Astrocyte (in vitro differentiated cells and primary cell): ENCODE results near the gene PTPN6. TPM values are rescaled to one million over a fixed set of nuclear protein-coding genes. Genes with fewer than 3 reads are reported as not detected.

Source experiments
- DNase-seq: peaks from one replicate; pipeline ENCODE4 v3.0.0-alpha.2; 2010; ENCODE audit warnings: low read depth
- FAIRE-seq: peaks from 2 replicates; lab custom pipeline; 2011; peaks lifted over from hg19 to GRCh38; lab: Jason Lieb, UNC
- H2AFZ ChIP-seq: 2 replicates; pipeline ENCODE4 v1.6.0; 2012; ENCODE audit warnings: low read depth, low read length, inconsistent platforms
- H3K27ac ChIP-seq: 2 replicates; pipeline ENCODE4 v1.5.1; 2011; ENCODE audit warnings: low read depth, low read length, inconsistent platforms
- H3K27me3 ChIP-seq: 2 replicates; pipeline ENCODE4 v1.6.0; 2011; ENCODE audit warnings: low read length, inconsistent platforms; ENCODE audit not compliant: insufficient read depth
- H3K36me3 ChIP-seq: 2 replicates; pipeline ENCODE4 v1.5.1; 2011; ENCODE audit warnings: low read length, inconsistent platforms; ENCODE audit not compliant: insufficient read depth
- H3K4me1 ChIP-seq: 2 replicates; pipeline ENCODE4 v1.5.1; 2011; ENCODE audit warnings: low read length, inconsistent platforms; ENCODE audit not compliant: insufficient read depth
- H3K4me2 ChIP-seq: 2 replicates; pipeline ENCODE4 v1.6.0; 2012; ENCODE audit warnings: low read length, inconsistent platforms
- H3K4me3 ChIP-seq: 2 replicates; pipeline ENCODE4 v1.5.1; 2011; ENCODE audit warnings: low read depth, mild to moderate bottlenecking, low read length, inconsistent platforms; ENCODE audit not compliant: insufficient read depth
- H3K79me2 ChIP-seq: 2 replicates; pipeline ENCODE4 v1.6.0; 2012; ENCODE audit warnings: mild to moderate bottlenecking, low read length, inconsistent platforms; ENCODE audit not compliant: insufficient read depth
- H3K9ac ChIP-seq: 2 replicates; pipeline ENCODE4 v1.6.0; 2012; ENCODE audit warnings: mild to moderate bottlenecking, low read length, inconsistent platforms
- H3K9me3 ChIP-seq: 2 replicates; pipeline ENCODE4 v1.5.1; 2012; ENCODE audit warnings: low read depth, mild to moderate bottlenecking, low read length, inconsistent platforms; ENCODE audit not compliant: insufficient read depth
- H4K20me1 ChIP-seq: 2 replicates; pipeline ENCODE4 v1.6.0; 2012; ENCODE audit warnings: low read length, inconsistent platforms; ENCODE audit not compliant: insufficient read depth
- H3K27ac Mint-ChIP-seq: one replicate; pipeline ENCODE4 v1.8.0; 2021; ENCODE audit warnings: mild to moderate bottlenecking, mixed read lengths; ENCODE audit not compliant: unreplicated experiment
- H3K27me3 Mint-ChIP-seq: one replicate; pipeline ENCODE4 v1.8.0; 2021; ENCODE audit warnings: low read depth, mixed read lengths; ENCODE audit not compliant: unreplicated experiment
- H3K36me3 Mint-ChIP-seq: one replicate; pipeline ENCODE4 v1.8.0; 2021; ENCODE audit warnings: low read depth, mixed read lengths; ENCODE audit not compliant: unreplicated experiment
- H3K4me1 Mint-ChIP-seq: one replicate; pipeline ENCODE4 v1.8.0; 2021; ENCODE audit warnings: low read depth, mixed read lengths; ENCODE audit not compliant: unreplicated experiment
- H3K4me3 Mint-ChIP-seq: one replicate; pipeline ENCODE4 v1.8.0; 2021; ENCODE audit warnings: mild to moderate bottlenecking, moderate library complexity, mixed read lengths; ENCODE audit not compliant: unreplicated experiment
- H3K9me3 Mint-ChIP-seq: one replicate; pipeline ENCODE4 v1.8.0; 2021; ENCODE audit warnings: mild to moderate bottlenecking, mixed read lengths; ENCODE audit not compliant: unreplicated experiment
- CTCF ChIP-seq: IDR thresholded peaks from 2 replicates; pipeline ENCODE4 v1.5.1; 2011; ENCODE audit warnings: low read depth, mild to moderate bottlenecking, inconsistent platforms, low read length, moderate library complexity; ENCODE audit not compliant: insufficient read depth
- EZH2 ChIP-seq: IDR thresholded peaks from 2 replicates; pipeline ENCODE4 v1.6.1; 2012; ENCODE audit warnings: mild to moderate bottlenecking, low read length, inconsistent platforms; ENCODE audit not compliant: insufficient read depth
- total RNA-seq: library from RNA; stranded (reverse); gene quantifications from 2 replicates; pipeline ENCODE4 v1.2.1, GENCODE V29; 2021

Gene PTPN6
- total RNA-seq, 1 donor from 2014 or later = 8.9 TPM

GRCh38 chr12:6959058-6959804 is 8.1 kb downstream of the PTPN6 start:
- DNase-seq = no peak
- Mint-ChIP-seq H3K9me3 (no peaks in the 10 kb centered on the region), H3K27me3 (peaks cover 4% of the 10 kb centered on the region), H3K4me3 (no peak overlapping the region), H3K27ac (peak overlapping the region; percentile 58), H3K36me3 (peaks cover 2% of the 10 kb centered on the region), H3K4me1 (peaks cover 21% of the 10 kb centered on the region)
- H3K4me3 ChIP-seq = no peak overlapping the region
- H3K9ac ChIP-seq = no peak overlapping the region
- peaks cover 19% of the 10 kb centered on the region for H3K4me1 ChIP-seq
- no peaks in the 10 kb centered on the region for H4K20me1 ChIP-seq
- no peak for FAIRE-seq
- TF ChIP-seq CTCF (no peak), EZH2 (no peak)
- no peaks in the 10 kb centered on the region for H3K36me3 ChIP-seq
- H3K9me3 ChIP-seq = no peaks in the 10 kb centered on the region
- H3K27me3 ChIP-seq = no peaks in the 10 kb centered on the region
- no peak overlapping the region for H3K27ac ChIP-seq
- H3K79me2 ChIP-seq = no peaks in the 10 kb centered on the region
- H2AFZ ChIP-seq = peak overlapping the region; percentile 47
- no peak overlapping the region for H3K4me2 ChIP-seq

- H3K36me3 ChIP-seq = no peaks in the 10 kb centered on the region
- H3K27ac Mint-ChIP-seq = no peak overlapping the region
- H3K9me3 ChIP-seq = no peaks in the 10 kb centered on the region
- FAIRE-seq = no peak
- H3K79me2 ChIP-seq = no peaks in the 10 kb centered on the region
- no peaks in the 10 kb centered on the region for H3K9me3 Mint-ChIP-seq
- TF ChIP-seq CTCF (no peak), EZH2 (no peak)
- DNase-seq = no peak
- no peaks in the 10 kb centered on the region for H3K27me3 ChIP-seq
- peaks cover 4% of the 10 kb centered on the region for H3K27me3 Mint-ChIP-seq
- H3K9ac ChIP-seq = no peak overlapping the region
- no peak overlapping the region for H3K4me3 ChIP-seq
- H3K4me1 ChIP-seq = peaks cover 19% of the 10 kb centered on the region
- H3K36me3 Mint-ChIP-seq = peaks cover 2% of the 10 kb centered on the region
- H3K4me3 Mint-ChIP-seq = no peak overlapping the region
- peaks cover 23% of the 10 kb centered on the region for H3K4me1 Mint-ChIP-seq
- H3K4me2 ChIP-seq = no peak overlapping the region
- no peaks in the 10 kb centered on the region for H4K20me1 ChIP-seq
- H3K27ac ChIP-seq = no peak overlapping the region
- H2AFZ ChIP-seq = no peak overlapping the region
Observed at GRCh38 chr12:6959805-6960592, 8.8 kb downstream of the PTPN6 start.
